Lung microvascular endothelial cell (primary cell): Measurements from ENCODE around the gene MSL1. TPM values are rescaled to one million over a fixed set of nuclear protein-coding genes. Genes with fewer than 3 reads are reported as not detected.

Source experiments
- DNase-seq, 2 donors: peaks; one replicate each; pipeline versions ENCODE4 v3.0.0 to v3.0.0-alpha.2; 2010; ENCODE audit warnings: low read depth in 2 of 2
- total RNA-seq: library from RNA; depleted of rRNA; stranded (reverse); fragments of >200 nt; gene quantifications from 2 replicates; pipeline ENCODE4 v1.2.1, GENCODE V29; 2014

The MSL1 gene, protein sequence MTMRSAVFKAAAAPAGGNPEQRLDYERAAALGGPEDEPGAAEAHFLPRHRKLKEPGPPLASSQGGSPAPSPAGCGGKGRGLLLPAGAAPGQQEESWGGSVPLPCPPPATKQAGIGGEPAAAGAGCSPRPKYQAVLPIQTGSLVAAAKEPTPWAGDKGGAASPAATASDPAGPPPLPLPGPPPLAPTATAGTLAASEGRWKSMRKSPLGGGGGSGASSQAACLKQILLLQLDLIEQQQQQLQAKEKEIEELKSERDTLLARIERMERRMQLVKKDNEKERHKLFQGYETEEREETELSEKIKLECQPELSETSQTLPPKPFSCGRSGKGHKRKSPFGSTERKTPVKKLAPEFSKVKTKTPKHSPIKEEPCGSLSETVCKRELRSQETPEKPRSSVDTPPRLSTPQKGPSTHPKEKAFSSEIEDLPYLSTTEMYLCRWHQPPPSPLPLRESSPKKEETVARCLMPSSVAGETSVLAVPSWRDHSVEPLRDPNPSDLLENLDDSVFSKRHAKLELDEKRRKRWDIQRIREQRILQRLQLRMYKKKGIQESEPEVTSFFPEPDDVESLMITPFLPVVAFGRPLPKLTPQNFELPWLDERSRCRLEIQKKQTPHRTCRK
- total RNA-seq: 23.1 and 37.9 TPM in 2 replicates

DNA sequence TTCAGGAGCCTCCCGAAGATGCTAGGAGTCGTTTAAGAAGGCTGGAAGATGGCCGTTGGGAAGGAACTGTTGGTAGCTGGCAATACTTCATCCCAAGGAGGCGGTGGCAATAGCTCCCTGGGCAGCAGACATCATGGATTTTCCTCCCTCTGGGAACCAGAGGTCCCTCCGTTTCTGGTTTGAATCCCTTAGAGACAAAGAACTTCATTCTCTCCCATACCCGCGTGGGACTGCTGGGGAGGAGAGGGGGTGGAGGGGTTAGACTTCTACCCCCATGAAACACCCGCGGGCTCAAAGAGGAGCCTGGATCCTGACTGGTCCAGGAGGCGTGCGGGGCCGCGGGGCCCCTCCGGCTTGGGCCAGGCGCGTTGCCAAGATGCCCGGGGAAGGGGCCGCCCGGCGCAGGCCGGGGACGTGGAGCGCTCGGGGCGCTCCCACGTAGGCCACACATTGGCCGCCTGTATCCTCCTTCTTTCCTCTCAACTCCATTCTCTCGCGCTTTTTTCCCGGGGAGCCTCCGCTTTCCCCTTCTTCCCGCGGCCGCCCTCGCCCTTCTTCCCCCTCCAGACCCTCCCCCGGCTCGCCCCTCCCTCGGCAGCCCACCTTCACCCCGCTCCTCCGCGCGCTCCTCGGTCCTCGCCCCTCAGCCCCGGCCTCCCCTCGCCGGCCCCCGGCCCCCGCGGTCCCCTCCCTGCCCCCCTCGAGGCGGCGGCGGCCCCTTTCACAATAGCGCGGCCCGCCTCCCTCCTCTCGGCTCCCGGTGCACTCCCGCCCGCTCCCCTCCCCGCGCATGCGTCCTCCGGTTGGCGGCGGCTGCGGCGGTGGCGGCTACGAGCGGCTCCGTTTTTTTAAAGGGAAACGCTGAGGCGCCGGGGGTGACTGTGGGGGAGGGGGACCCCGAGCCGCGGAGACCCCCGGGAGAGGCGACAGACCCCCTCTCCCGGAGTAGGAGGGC lies at the start of gene MSL1:
Gene MSL1, plus strand, starts transcription at position 791 of the 955 bp plus-strand sequence. CDS start 642 bp downstream, outside the sequence.
- DNase-seq: peak; percentile 79 to 87

DNA sequence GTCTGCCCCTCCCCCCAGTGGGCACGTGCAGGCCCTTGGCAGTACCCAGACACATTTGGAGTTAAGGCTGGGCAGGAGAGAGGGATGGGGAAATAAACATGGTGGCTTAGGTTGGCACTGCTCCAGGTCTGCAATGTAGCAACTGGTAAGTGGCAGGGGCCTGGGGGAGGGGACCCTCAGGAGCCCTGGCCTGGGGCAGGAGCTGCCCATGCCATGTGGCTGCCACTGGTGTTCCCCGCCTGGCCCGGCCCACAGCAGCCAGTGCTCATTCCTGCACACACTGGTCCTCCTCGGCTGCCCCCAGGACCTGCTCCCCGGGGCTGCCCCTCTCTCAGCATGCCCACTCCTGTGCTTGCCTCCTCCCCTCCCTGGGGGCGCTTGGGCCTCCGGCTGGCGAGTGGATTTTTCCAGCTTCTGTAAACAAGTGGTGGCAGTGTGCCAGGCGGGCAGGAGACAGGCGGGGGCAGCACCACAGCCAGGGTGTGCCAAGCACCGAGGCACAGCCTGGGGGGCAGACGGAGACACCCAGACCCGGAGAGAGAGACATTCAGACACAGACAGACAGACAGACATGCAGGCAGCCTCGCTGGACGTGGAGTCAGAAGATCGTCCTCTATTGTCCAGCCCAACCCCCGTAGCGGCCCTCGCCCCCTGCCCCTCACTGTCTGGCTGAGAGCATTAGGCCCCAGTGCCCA lies 49.6 kb upstream of the MSL1 start:
- DNase-seq: peak in 1 of 2 donors; percentile 71

DNA sequence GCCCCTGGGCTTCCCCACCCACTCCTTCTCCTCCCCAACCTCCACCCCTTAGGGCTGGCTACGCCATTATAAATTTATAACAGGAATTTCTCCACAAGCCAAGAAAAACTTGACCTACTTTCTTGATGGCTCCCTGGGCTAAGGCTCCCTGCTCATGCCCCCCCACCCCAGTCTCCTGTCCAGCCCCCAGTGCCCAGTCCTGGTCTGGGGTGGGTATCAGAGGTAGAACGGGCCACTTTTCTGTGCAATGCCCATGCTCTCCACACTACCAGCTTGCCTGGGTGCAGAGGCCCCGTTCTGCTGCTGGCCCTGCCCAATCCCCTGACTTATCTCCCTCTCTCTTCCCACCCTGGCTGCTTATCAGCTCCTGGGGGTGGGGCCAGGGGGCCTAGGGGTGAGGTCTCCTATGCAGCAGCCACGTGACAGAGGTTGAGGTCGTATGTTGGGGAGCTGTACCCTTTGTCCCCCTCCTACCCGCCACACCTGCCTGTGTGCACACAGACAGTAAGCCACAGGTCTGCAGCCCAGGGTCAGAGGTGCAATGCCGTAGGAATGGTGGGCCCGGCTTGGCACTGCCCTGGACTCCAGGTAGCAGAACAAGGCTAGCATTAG lies 48.9 kb upstream of the MSL1 start:
- no peak for DNase-seq

DNA sequence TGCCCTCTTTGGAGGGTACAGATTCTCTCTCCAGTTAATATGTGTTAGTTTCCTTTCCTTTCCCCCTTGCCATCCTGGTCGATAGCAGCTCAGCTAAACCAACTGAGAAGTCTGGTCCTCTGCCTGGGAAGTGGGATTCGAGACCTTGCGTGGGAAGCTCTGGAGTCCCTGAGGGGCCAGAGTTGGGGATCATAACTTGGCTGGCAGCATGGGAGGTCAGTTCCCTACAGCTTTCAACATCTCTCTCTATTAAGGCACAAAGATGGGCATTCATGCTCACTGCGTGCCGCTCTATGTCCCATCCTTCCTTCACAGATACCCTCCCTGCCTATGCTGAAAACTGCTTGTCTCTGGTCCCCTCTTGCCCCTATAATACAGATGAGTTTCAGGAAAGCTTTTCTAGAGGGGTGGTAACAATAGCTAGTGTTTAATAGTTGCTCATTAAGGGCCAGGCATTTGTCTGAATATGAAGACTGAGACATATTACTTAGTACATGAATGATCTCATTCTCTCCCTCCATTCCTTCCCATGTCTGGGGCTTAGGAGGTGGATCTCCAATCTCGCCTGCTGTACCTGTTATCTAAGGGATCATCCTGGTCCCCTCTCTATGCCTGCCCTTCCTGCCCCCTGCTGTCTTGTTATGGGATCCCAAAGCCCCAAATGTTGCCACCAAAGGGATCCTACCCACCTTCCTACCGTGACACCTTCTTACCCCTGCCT lies 48.2 kb upstream of the MSL1 start:
- no peak for DNase-seq

DNA sequence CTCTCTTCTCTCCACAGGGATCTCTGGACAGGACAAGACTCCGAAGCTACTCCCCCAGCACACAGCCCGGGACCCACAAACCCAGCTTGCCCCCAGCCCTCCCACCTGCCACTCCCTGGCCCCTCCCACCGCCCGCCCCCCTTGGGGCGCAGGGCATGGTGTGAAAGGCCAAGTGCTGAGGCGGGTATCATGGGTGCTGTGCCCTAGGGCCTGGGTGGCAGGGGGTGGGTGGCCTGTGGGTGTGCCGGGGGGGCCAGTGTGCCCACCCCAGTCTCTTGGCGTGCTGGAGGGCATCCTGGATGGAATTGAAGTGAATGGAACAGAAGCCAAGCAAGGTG lies 47.6 kb upstream of the MSL1 start:
- DNase-seq: no peak

DNA sequence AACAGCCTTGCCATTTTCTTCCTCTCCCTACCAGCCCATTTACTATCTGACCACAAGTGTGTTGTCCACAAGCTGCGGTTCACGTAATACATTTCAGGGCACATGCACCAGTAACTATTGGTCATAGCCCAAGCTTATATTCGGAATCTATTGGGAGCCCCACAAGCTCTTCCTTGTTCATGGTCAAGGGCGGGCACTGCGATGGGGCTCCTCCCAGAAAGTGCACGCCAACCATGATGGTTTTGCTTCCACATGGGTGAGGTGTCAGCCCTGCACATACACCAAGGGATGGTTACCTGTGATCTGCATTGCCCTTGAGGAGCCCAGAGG lies 46.9 kb upstream of the MSL1 start:
- DNase-seq: no peak

DNA sequence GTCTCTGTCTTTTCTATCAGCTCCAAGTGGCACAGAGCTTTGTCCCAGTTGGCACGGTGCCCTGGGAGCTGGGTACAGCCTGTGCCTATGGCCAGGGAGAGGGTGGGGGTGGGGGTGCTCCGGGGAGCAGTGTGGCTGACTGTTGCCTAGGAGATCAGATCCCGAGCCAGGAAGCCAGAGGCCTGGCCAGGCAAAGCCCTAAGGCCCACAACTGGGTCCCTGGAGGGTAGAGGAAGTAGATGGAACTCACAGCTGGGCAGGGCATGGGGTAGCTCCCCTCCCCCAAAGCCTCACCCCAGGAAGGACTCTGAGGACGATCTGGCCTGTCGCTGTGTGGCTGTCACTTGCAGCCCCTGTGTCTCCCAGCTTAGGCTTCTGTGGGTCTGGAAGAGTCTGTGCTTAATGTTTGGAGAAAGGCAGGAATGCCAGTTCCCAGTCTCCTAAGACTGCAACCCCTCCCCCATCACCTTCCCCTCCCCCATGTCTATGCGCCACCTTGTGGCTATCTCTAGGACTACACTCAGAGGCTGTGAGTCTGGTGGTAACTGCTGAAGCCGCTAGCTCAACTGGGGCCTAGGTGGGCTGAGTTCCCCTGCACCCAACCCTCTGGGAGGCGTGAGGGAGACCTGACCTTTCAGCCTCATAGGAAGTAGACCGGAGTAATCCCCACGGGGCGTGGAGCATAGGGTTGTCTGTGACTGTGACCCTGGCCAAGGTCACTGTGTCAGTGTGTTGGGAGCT lies 46.4 kb upstream of the MSL1 start:
- peak; percentile 63 to 72 for DNase-seq

DNA sequence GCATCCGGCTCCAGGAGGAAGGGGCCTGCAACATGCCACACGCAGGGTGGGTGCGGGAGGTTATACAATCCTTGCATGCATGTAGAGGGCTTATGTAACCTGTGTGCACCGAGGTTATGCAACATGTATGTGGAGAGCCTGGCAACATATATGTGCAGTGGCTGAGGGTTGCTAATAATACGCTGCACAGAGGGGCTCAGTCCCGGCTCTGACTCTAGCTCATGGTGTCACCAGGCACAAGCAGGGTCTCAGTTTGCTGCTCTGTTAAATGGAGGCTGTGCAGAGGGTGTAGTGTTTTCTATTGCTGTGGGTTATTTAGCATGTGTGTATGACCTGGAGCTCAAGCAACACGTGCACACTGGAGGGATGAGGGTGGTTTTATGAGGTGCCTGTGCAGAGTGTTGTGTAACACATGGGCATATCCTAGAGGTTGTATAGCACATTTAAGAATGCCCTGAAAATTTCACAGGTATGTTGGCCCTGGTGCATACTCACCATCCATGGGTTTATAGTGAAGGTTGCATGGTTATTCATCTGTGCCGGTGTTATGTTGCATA lies 45.8 kb upstream of the MSL1 start:
- DNase-seq: no peak

DNA sequence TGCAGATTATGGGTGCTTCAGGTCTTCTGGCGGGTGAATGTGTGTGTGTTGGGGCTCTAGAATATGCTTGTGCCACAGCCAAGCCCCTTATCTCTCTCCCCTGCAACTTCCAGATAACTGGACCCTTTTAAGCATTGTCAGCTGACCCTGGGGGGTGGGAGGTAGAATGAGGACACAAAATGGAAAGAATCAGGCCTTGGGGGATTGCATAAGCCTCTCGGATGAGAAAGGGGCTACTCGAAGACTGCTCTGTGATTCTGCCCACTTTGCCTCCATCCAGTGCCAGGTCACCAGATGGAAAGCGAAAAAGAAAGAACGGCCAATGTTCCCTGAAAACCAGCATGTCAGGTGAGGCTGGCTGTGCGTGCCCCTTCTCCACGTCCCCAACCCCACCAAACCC lies 45.2 kb upstream of the MSL1 start:
- no peak for DNase-seq

DNA sequence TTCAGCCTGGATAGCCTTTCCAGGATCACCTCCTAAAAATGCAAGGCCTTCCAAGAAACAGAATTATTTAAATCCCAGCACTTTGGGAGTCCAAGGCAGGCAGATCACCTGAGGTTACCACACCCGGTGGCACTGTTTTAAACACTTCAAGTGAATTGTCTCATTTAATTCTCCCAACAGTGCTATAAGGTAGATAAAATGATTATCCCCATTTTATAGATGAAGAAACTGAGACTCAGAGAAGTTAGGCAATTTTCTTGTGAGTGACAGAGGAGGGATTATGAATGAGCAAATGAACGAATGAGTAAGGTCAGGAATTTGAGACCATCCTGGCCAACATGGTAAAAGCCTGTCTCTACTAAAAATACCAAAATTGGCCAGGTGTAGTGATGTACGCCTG lies 42.2 kb upstream of the MSL1 start:
- no peak for DNase-seq

DNA sequence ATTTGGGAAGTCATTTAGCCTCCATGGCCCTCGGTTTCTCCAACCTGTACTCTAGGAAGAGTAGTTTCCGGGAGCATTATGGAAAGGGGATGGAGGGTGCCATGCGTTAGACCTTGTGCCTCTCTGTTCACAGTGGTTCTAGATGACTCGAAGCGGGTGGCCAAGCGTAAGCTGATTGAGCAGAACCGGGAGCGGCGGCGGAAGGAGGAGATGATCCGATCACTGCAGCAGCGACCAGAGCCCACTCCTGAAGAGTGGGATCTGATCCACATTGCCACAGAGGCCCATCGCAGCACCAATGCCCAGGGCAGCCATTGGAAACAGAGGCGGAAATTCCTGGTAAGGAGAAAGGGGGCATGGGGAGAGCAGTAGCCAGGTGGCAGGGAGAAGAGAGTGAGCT lies 37.3 kb upstream of the MSL1 start:
- DNase-seq: no peak

DNA sequence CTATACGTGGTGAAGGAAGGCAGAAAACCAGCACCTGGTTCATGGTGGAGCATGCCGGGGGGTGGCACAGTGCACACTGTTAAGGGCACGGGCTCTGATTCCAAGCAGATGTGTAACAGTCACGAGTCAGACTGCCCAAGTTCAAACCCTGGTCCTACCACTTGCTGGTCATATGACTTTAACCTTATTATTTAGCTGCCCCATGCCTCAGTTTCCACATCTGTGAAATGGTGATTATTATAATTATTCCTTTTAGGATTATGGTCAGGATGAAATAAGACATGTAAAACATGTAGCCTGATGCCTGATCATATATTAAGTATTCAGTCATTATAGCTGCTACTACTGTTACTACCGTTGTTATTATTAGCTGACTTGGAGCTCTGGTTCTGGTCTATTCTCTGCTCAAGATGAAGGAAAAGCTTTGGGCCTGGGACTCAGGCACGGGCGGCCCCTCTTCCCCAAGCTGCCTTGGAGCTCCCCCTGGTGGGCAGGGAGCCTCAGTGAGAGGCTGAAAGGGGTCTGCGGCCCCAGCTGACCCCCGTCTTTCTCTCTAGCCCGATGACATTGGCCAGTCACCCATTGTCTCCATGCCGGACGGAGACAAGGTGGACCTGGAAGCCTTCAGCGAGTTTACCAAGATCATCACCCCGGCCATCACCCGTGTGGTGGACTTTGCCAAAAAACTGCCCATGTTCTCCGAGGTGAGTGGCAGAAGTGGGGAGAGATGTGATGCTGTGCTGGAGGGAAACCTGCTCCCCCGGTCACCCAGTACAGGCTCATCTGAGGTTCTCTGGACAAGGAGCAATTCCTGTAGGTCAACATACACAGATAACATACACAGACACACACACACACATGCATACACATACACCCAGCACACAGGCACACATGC lies 35.4 kb upstream of the MSL1 start:
- peak; percentile 54 to 70 for DNase-seq

DNA sequence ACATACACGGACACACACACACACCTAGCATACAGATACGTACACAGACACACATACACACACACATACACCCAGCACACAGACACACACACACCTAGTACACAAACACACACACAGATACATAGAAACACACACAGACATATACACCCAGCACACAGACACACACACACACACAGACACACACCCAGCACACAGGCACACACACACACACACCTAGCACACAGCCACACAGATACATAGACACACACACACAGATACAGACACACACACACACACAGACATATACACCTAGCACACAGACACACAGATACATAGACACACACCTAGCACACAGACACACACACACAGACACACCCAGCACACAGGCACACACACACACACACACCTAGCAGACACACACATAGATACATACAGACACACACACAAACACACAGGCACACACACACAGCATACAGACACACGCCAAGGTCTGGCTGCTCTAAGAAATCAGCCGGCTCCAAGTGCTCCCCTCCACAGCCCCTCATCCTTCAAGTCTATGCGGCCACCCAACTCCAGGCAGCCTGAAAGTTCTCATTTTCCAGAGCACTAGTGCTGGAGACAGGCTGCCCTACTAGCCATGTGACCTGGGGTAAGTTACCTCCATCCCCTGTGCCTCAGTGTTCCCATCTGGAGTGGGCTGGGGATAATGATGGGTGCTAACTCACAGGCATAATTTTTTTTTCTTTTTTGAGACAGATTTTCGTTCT lies 34.5 kb upstream of the MSL1 start:
- DNase-seq: no peak

DNA sequence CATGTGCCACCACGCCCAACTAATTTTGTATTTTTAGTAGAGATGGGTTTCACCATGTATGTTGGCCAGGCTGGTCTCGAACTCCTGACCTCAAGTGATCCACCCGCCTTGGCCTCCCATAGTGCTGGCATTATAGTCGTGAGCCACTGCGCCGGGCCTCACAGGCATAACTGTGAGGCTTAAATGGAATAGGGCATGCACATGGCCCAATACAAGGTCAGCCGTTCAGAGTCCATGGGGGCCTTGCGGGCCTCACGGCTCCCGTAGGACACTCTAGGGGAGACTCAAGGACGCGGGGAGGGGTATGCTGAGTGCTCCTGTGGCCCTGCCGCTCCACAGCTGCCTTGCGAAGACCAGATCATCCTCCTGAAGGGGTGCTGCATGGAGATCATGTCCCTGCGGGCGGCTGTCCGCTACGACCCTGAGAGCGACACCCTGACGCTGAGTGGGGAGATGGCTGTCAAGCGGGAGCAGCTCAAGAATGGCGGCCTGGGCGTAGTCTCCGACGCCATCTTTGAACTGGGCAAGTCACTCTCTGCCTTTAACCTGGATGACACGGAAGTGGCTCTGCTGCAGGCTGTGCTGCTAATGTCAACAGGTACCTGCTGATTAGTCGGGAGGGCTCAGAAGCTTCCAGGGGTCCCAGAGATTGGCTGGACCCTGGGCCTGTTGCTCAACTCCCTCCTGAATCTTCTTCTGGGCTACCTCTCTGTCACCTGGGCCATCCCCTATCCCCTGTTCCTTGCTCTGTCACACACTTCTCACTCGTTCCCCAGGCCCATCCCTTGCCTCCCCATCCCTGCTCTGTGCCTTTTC lies 33.7 kb upstream of the MSL1 start:
- DNase-seq: no peak

DNA sequence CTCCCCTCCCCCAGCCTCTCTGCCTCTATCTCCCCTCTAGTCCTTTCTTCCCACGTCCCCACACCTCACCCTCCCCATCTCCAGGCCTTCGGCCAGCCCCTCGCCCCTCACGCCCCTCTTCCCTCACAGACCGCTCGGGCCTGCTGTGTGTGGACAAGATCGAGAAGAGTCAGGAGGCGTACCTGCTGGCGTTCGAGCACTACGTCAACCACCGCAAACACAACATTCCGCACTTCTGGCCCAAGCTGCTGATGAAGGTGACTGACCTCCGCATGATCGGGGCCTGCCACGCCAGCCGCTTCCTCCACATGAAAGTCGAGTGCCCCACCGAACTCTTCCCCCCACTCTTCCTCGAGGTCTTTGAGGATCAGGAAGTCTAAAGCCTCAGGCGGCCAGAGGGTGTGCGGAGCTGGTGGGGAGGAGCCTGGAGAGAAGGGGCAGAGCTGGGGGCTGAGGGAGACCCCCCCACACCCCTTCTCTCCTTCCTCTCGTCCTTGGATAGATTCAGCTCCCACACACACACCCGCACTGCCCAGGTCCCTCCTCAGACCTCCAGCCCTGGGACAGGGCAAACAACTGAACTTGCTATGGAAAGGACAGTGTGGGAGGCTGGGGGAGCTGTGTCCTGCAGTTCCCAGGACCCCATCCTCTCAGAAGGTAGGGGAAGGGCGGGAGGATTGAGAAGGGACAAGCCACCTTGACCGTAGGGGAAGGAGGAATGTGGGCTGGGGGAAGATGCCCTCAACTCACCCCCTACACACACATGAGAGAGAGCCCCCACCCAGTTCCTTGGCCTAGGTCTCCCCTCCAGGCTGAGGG lies 32.5 kb upstream of the MSL1 start:
- DNase-seq: no peak
